ENCODE results near the gene G0S2. TPM values are rescaled to one million over a fixed set of nuclear protein-coding genes. Genes with fewer than 3 reads are reported as not detected.
A peak's percentile ranks its signal among the peaks of the same experiment; 100 is the strongest.

G0S2 gene
- total RNA-seq, 4 donors from 2014 or later: 15.9 to 51.8 (median 31.8) TPM

- 48% methylated on average over 5 of the region's 5 CpGs for WGBS
- TF ChIP-seq POLR2AphosphoS5 (IDR thresholded peaks at IDR 0.05) (no peak), CTCF (IDR thresholded peaks at IDR 0.05) (no peak), EP300 (IDR thresholded peaks at IDR 0.05) (no peak)
- peaks cover 33% of the 10 kb centered on the region for H3K4me1 ChIP-seq
- H3K27ac ChIP-seq: no peak overlapping the region
- H3K9me3 ChIP-seq: no peaks in the 10 kb centered on the region
- H3K36me3 ChIP-seq: no peaks in the 10 kb centered on the region
- H3K27me3 ChIP-seq: peaks cover 3% of the 10 kb centered on the region
- no peak for DNase-seq (ENCODE audit: low spot score in 2 of 2)
- H3K4me3 ChIP-seq: no peak overlapping the region
These were observed 2.2 kb upstream of the G0S2 start for GRCh38 chr1:209672705-209673630.

GRCh38 chr1:209673631-209674417 lies 1.4 kb upstream of the G0S2 start:
- TF ChIP-seq POLR2AphosphoS5 (IDR thresholded peaks at IDR 0.05) (no peak), POLR2A (IDR thresholded peaks at IDR 0.05) (no peak), CTCF (IDR thresholded peaks at IDR 0.05) (no peak), EP300 (IDR thresholded peaks at IDR 0.05) (no peak)
- 60% methylated on average over 7 of the region's 7 CpGs for WGBS
- Histone ChIP-seq H3K4me3 (no peak overlapping the region), H3K27me3 (peaks cover 3% of the 10 kb centered on the region), H3K9me3 (no peaks in the 10 kb centered on the region), H3K4me1 (peaks cover 33% of the 10 kb centered on the region), H3K27ac (no peak overlapping the region), H3K36me3 (no peaks in the 10 kb centered on the region)
- DNase-seq (ENCODE audit: low spot score in 2 of 2): no peak

- Histone ChIP-seq H3K4me1 (peaks cover 33% of the 10 kb centered on the region), H3K9me3 (no peaks in the 10 kb centered on the region), H3K36me3 (no peaks in the 10 kb centered on the region), H3K4me3 (peak overlapping the region; percentile 52), H3K27me3 (peaks cover 3% of the 10 kb centered on the region), H3K27ac (no peak overlapping the region)
- WGBS: 23% methylated on average over 20 of the region's 34 CpGs
- no peak for DNase-seq (ENCODE audit: low spot score in 2 of 2)
- TF ChIP-seq CTCF (IDR thresholded peaks at IDR 0.05): no peak
- no peak for TF ChIP-seq POLR2AphosphoS5 (IDR thresholded peaks at IDR 0.05)
- no peak for TF ChIP-seq EP300 (IDR thresholded peaks at IDR 0.05)
These were observed 448 bp downstream of the G0S2 start for GRCh38 chr1:209675565-209676154.

- Histone ChIP-seq H3K36me3 (no peaks in the 10 kb centered on the region), H3K27ac (no peak overlapping the region), H3K27me3 (peaks cover 3% of the 10 kb centered on the region), H3K4me3 (no peak overlapping the region), H3K9me3 (no peaks in the 10 kb centered on the region), H3K4me1 (peaks cover 22% of the 10 kb centered on the region)
- TF ChIP-seq EP300 (IDR thresholded peaks at IDR 0.05) (no peak), CTCF (IDR thresholded peaks at IDR 0.05) (no peak), POLR2AphosphoS5 (IDR thresholded peaks at IDR 0.05) (no peak), POLR2A (IDR thresholded peaks at IDR 0.05) (no peak)
- no peak for DNase-seq (ENCODE audit: low spot score in 2 of 2)
- WGBS: 95% methylated on average over 4 of the region's 4 CpGs
These were observed 3.8 kb downstream of the G0S2 start for GRCh38 chr1:209678981-209679539.
